Activated CD4-positive, alpha-beta T cell treated with anti-CD3 and anti-CD28 coated beads for 4 hours (primary cell): Measurements from ENCODE around the gene CA10.

Source experiments
- DNase-seq, 2 donors: peaks; one replicate each; pipeline ENCODE4 v3.0.0-alpha.2; 2020

The CA10 gene

GRCh38 chr17:51668155-51668962 is 490.2 kb downstream of the CA10 start:
- DNase-seq = no peak

DNA sequence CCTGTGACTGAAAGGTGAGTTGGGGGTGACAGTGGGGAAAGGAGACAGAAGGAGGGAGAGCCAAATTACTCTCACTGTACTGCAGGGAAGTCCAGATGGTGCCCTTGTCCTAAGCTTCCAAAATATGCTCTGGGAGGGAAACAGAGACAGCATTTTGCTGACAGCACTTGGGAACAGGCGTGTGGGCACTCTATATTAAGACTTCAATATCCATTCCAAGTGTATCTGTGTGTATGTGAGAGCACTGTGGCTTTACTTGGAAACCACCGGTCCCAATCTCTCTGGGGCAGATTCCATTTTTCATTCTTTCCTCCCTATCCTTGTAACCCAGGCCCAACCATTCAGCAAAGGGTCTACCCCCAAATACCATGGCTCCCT is 490.8 kb downstream of the CA10 start:
- DNase-seq = no peak

GRCh38 chr17:51666971-51667705 is 491.4 kb downstream of the CA10 start:
- no peak for DNase-seq

DNA sequence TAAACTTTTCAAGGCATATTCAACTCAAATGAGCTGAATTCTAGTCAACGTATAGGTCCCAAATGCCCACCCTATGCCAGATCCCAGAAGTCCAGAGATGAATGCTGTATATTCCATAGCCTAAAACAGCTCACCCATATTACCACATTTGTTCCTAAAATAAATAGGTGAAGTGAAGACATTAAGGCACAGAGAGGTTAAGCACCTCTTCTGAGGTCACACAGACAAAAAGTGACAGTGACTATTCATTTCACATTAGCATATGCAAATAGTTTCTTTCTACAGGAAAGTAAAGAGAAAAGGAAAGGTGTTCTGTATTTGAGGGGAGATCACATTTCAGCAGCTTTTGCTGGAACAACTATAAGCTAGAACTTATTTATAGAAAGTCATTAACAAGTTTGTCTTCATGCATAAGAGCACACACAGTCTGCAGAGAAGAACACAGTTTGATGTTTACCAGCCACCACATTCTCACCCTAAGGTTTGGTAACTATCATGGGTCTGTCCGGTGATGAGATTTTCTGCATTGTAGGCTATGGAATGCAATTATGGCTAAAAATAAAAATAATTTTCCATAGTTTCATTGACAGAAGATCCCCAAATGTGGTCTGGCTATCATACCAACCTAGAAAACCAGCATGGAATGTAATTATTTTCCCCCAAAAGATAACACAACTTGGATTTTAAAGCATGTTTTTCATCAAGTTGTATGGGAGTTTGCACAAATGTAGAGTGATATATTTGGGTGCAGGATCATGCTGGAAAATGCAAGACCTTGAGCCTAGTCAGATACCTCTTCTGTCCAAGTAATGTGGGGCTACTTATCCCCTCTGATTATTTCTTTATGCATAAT is 496.1 kb downstream of the CA10 start:
- no peak for DNase-seq

DNA sequence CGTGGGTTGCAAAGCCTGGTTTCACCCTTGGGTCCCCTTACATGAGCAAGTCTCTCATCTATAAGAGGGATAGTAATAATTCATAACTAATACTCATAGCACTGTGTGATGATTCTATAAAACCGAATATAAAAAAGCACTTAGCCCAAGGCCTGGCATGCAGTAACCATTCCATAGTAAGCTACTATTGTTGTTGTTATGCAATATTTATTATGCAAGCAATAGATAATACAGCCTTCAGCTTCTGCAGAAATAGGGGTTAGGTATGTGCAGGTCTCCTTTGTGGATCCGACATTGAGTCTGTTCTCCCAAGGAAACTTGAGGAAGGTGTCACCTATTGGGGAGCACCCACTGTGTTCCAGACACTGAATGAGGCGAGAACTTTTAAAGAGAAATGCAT is 497.1 kb downstream of the CA10 start:
- DNase-seq = no peak

DNA sequence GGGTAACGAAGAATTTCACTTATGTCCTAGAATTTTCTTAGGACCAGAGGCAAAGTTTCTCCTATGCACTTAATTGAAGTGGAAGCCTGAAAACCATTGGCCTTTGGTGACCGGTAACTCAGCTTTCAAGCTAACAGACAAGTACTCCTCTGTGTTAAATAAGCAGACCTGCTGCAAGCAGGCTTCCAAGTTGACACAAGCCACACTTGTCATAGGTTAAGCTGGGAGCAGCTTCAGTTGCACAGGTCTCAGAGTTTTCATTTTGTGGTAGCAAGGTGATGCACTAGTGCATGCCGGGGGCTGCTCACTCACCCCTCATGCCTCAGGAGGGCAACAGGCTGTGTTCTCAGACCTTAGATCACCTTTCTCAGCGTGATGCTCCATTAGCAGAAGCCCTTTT is 498.2 kb downstream of the CA10 start:
- no peak for DNase-seq

DNA sequence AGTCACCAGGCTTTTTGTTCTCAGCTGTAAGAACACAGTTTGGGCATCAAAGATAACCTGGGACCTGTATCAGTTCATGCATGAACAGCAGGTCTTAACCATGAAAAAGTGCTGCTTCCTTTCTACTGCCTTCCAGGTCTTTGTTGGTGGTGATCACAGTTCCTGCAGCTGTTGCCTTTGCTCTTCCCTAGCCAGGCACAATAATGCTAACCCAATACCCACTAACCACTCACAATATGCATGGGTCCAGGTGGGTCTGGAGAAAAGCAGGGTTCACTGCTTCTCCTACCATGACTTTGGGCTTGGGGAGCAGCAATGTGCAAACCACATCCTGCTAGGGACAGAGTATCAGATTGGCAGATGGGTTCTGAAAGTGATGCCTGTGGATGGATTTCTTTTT is 501.3 kb downstream of the CA10 start:
- DNase-seq = no peak

DNA sequence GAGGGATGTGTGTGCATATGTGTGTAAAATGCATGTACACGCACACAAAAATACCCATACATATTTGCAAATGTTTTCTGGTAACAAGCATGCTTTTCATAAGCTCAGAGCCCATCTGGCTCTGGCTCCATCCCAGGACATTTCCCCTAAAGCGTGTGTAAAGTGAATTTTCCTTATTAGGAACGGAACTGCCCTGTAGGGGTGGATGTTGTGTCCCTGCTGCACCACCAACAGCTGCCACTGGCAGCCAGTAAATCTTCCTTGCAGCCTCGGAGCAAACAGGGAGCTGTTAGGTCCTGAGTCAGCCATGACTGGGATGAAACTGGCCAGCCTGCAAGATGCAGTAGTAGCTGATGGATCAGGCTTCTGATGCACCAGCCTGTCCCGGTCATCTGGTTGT is 504.6 kb downstream of the CA10 start:
- no peak for DNase-seq

GRCh38 chr17:51652529-51652928 is 506.0 kb downstream of the CA10 start:
- DNase-seq = no peak

DNA sequence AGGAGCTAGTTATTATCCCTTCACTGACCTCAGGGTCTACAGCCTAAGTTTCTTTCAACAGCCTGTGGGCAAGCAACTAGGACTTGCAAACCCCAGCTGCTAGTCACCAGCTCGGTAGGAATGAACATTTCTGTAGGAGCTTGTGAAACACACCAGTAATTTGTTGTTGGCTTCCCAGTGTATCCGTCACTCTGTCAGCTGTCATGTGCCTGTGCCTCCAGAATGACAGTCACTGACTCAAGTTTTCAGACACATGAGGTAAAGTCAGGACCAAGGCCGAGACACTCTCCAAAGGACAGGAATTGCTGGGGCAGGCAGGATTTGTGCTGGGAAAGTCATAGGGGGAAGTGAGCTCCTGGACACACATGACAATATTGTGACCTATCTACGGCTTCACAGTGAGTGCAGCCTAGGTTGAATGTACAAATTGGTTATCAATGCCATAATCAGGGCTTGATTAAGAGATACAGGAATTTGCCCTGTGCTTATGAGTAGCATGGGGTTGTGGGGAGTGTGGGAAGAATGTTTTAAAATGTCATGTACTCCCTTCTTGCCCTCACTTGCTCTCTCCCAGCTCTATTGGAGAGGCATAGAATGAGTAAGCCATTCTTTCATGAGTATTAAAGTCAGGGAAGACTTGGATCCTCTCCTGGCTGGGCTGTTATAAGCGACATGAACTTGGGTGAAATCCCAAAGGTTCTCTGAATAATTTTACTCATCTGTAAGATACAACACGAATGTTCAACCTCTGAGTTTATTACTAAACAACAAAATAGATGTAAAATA is 506.8 kb downstream of the CA10 start:
- DNase-seq = no peak

- no peak for DNase-seq
These were observed 507.7 kb downstream of the CA10 start for GRCh38 chr17:51650772-51651171.

- DNase-seq = no peak
These were observed 508.3 kb downstream of the CA10 start for GRCh38 chr17:51650202-51650601.

- DNase-seq = no peak
These were observed 510.7 kb downstream of the CA10 start for GRCh38 chr17:51647826-51648225.

- no peak for DNase-seq
These were observed 511.4 kb downstream of the CA10 start for GRCh38 chr17:51647067-51647466.

DNA sequence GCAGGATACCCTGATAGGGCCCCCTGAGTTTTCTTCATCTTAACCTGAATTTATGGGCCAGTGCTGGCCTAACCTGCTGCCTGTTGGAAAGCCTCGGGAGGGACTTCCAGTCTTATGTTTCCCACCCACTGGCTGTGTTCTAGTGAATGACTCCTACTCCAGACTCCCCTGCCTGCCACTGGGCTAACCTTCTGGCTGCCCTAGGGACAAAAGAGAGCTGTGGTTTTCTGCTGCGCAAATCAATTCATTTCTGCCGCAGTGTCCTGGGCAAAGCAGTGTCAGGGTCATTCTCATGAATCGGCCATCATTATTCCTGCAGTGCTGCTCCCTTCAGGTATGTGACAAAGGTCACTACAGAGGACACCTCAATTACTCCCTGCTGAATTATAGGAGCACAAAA is 512.0 kb downstream of the CA10 start:
- DNase-seq = no peak

GRCh38 chr17:51645056-51645455 is 513.5 kb downstream of the CA10 start:
- no peak for DNase-seq

DNA sequence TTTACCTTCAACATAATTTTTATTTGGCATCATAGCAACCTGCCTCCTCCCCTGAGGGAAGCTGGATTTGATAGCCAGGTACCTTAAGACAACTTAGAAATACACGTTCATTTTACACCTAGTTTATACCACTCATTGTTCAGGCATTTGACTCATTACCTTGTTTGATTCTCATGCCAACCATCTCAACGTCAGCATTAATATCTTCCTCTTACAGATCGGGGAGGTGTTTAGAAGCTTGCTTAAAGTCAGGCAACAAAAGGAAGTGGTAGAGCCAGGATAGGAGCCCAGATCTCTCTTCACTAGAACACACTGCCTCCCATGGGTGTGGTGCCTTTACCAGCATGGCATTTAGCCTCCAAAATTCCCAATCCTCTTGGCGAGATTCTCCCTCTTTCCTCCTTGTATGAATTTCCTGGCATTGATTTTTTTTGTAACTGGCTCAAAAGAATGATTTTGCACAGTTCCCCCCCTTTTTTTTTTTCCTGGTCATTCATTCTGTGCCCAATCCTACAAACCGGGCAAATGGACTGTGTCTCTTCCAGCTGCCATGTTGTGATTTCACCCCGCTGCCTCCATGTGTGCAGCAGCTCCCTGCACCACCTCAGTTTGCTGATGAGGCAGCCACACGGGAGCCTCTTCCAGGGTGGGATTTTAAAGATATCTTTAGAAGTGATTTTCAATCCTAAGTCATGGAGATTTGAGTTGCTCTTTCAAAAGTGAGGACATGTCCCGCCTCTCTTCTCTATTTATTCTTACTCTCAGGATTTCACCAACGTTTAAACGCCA is 514.6 kb downstream of the CA10 start:
- DNase-seq = no peak

DNA sequence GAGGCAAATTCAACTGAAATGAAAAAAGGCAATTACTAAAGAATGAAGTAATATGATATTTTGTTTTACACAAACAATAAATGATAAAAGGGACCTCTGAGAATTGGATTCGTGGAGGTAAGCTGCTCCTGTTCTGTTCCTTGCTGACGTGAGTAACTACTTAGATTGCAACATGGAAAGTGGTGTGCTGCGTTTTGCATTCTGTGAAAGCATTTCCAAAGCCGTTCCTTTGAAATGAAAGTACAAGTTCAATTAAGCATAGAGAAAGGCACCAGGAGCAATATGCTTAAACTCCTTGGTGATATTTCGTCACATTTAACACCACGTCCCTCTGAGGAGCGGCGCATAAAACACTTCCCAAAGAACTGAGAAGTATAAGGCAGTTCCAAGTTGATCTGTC is 516.5 kb downstream of the CA10 start:
- no peak for DNase-seq

- peak in 1 of 2 donors; percentile 4 for DNase-seq
These were observed 518.3 kb downstream of the CA10 start for GRCh38 chr17:51640108-51640622.

DNA sequence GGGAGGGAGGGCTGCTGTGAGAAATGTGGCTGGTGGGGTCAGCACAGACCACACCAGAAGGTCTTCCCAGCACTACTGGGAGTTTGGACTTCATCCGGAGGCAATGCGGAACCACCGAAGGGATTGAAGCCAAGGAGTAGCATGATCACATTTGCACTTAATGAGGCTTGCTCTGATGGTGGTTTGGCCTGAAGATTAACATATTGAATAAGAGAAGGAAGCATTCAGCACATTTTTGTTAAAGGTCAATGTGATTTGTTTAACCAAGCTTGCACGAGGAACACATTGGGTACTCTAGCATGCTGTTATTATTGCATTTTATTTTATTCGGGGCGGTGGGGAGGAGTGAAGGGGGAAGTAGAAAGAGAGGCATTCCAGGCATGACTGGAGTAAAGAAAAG is 519.5 kb downstream of the CA10 start:
- no peak for DNase-seq

DNA sequence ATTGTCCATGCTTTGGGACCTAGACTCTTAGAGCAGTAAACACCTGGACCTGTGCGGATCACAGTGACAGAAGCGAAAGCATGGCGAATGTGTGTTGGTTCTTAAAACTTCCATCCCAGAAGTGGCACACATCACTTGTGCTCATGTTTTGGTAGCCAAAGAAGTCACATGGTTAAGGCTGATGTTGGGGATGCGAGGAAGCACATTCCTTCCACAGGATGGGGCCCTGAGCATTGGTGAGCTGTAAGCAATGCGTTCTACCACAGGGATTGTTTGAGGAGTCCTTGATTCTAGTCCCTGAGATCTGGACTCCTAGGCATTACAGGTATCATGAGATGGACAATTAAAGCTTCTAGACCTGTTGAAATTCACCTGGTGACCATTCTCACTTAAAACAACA is 522.2 kb downstream of the CA10 start:
- DNase-seq = no peak
